Calu3 (cell line): Measurements from ENCODE around the gene PLXNA2. TPM values are rescaled to one million over a fixed set of nuclear protein-coding genes. Genes with fewer than 3 reads are reported as not detected.

Experiments used
- BruUV-seq: library from RNA; stranded (reverse); fragments of 400-500 nt; replicated peaks from 2 replicates; lab custom pipeline; 2021; lab: Mats Ljungman, UMichigan
- CTCF ChIA-PET: fragments of 300-600 bp; sonication (Branson Sonifier 250); formaldehyde crosslinking; loops from one replicate; lab custom pipeline; 2022; ENCODE audit warnings: antibody characterized with exemption; lab: Charles Lee
- DNase-seq: peaks from one replicate; pipeline ENCODE4 v3.0.0; 2022
- H3K27ac Mint-ChIP-seq: one replicate; pipeline ENCODE4 v1.8.0; 2022; ENCODE audit warnings: mixed read lengths; ENCODE audit not compliant: unreplicated experiment
- H3K27me3 Mint-ChIP-seq: one replicate; pipeline ENCODE4 v1.8.0; 2022; ENCODE audit warnings: mixed read lengths; ENCODE audit not compliant: unreplicated experiment
- H3K36me3 Mint-ChIP-seq: one replicate; pipeline ENCODE4 v1.8.0; 2022; ENCODE audit warnings: mild to moderate bottlenecking, moderate library complexity, mixed read lengths; ENCODE audit not compliant: insufficient read depth, unreplicated experiment
- H3K4me1 Mint-ChIP-seq: one replicate; pipeline ENCODE4 v1.8.0; 2022; ENCODE audit warnings: mild to moderate bottlenecking, low read depth, mixed read lengths; ENCODE audit not compliant: unreplicated experiment
- H3K4me3 Mint-ChIP-seq: one replicate; pipeline ENCODE4 v1.8.0; 2022; ENCODE audit warnings: mild to moderate bottlenecking, low read depth, moderate library complexity, mixed read lengths; ENCODE audit not compliant: unreplicated experiment
- H3K9me3 Mint-ChIP-seq: one replicate; pipeline ENCODE4 v1.8.0; 2022; ENCODE audit warnings: low read depth, mixed read lengths; ENCODE audit not compliant: unreplicated experiment
- CTCF ChIP-seq: fragments of 200-600 bp; IDR thresholded peaks from one replicate; pipeline ENCODE4 v1.8.0; 2022; ENCODE audit warnings: antibody characterized with exemption; ENCODE audit not compliant: unreplicated experiment
- intact Hi-C: fragments of 100-400 bp; cut with micrococcal nuclease; formaldehyde crosslinking; loops from one replicate; pipeline ENCODE4 v1.10.0; 2022; ENCODE audit not compliant: unreplicated experiment
- total RNA-seq: library from RNA; stranded (reverse); gene quantifications from 2 replicates; pipeline ENCODE4 v1.2.3, GENCODE V29; 2022

Gene PLXNA2
- total RNA-seq, 1 experiment from 2014 or later, result 16.2 TPM

GRCh38 chr1:208002078-208002477 lies 242.1 kb downstream of the PLXNA2 start:
- DNase-seq, result no peak
- no peak for TF ChIP-seq CTCF
- BruUV-seq, result no TSS peak
- H3K4me3 Mint-ChIP-seq, result no peak overlapping the region
- H3K27ac Mint-ChIP-seq, result no peak overlapping the region
- H3K27me3 Mint-ChIP-seq, result peaks cover 14% of the 10 kb centered on the region
- intact Hi-C loops, result no loop called here
- CTCF ChIA-PET, result interaction anchor here (1.2 kb wide), 1 partner anchor 20 kb away, joined by 3 read pairs; no protein-coding TSS in a partner anchor
- H3K9me3 Mint-ChIP-seq, result no peaks in the 10 kb centered on the region
- no peaks in the 10 kb centered on the region for H3K36me3 Mint-ChIP-seq
- no peaks in the 10 kb centered on the region for H3K4me1 Mint-ChIP-seq

DNA sequence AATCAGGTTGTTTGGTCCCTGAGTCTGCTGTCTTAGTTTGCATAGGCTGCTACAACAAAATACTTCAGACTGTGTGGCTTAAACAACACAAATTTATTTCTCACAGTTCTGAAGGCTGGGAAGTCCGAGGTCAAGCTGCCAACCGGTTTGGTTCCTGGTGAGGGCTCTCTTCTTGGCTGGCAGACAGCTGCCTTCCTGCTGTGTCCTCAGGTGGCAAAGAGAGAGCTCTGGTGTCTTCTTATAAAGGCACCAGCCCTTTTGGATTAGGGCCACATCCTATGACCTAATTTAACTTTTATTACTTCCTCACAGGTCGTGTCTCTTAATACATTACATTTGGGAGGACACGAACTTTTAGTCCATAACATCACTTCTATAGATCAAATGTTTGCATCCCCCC lies 243.7 kb downstream of the PLXNA2 start:
- intact Hi-C loops, result no loop called here
- no peak overlapping the region for H3K27ac Mint-ChIP-seq
- CTCF ChIA-PET, result interaction anchor here (0.6 to 1.2 kb wide), 2 partner anchors 244 to 777 kb away, joined by 3 read pairs; no protein-coding TSS in a partner anchor
- H3K4me3 Mint-ChIP-seq, result no peak overlapping the region
- no peak for DNase-seq
- no peak for TF ChIP-seq CTCF
- H3K4me1 Mint-ChIP-seq, result no peaks in the 10 kb centered on the region
- H3K27me3 Mint-ChIP-seq, result peaks cover 25% of the 10 kb centered on the region
- H3K36me3 Mint-ChIP-seq, result no peaks in the 10 kb centered on the region
- no TSS peak for BruUV-seq
- H3K9me3 Mint-ChIP-seq, result no peaks in the 10 kb centered on the region

- Mint-ChIP-seq H3K27me3 (peaks cover 30% of the 10 kb centered on the region), H3K4me1 (no peaks in the 10 kb centered on the region), H3K9me3 (no peaks in the 10 kb centered on the region), H3K27ac (no peak overlapping the region), H3K36me3 (no peaks in the 10 kb centered on the region), H3K4me3 (no peak overlapping the region)
- CTCF ChIA-PET, result interaction anchor here (1.2 kb wide), 1 partner anchor 245 kb away, joined by 3 read pairs; no protein-coding TSS in a partner anchor
- no TSS peak for BruUV-seq
- intact Hi-C loops, result no loop called here
- DNase-seq, result no peak
- TF ChIP-seq CTCF, result no peak
Measured at GRCh38 chr1:207999972-208000371, 244.2 kb downstream of the PLXNA2 start.

DNA sequence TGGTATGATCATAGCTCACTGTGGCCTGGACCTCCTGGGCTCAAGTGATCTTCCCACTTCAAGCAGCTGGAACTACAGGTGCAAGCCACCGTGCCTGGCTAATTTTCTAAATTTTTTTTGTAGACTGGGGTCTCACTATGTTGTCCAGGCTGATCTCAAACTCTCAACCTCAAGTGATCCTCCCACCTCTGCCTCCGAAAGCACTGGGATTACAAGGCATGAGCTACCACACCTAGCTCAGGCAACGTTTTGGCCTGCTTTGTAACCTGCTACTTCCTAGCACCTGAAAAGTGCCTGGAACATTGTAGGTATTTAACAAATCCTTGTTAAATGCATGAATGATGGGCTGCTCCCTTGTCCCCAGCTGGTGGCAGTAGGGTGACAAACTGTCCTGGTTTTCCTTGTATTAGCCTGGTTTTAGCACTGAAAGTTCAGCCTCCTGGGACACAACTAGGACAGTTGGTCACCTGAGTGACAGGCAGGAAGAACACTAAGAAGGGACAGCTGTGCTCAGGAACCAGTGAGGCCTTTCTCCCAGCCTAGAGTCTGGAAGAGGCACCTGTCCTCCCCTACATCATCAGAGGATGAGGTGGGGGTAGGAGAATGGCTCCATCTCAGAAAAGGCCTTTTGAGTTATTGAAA lies 244.8 kb downstream of the PLXNA2 start:
- Mint-ChIP-seq H3K27ac (no peak overlapping the region), H3K4me1 (no peaks in the 10 kb centered on the region), H3K4me3 (no peak overlapping the region), H3K9me3 (peaks cover under 1% of the 10 kb centered on the region), H3K27me3 (peaks cover 36% of the 10 kb centered on the region), H3K36me3 (no peaks in the 10 kb centered on the region)
- no TSS peak for BruUV-seq
- CTCF ChIA-PET, result interaction anchor here (0.6 to 1.2 kb wide), 3 partner anchors 23 to 1343 kb away, joined by 3 to 4 read pairs (median 3); no protein-coding TSS in a partner anchor
- TF ChIP-seq CTCF, result no peak
- no peak for DNase-seq
- intact Hi-C loops, result no loop called here
